AG10803 (cell line): Measurements from ENCODE around the gene MRPL45.

Experiments used
- DNase-seq: peaks from one replicate; pipeline ENCODE4 v3.0.0; 2010; ENCODE audit warnings: low read depth
- H3K4me3 ChIP-seq: 2 replicates; pipeline ENCODE4 v1.5.1; 2011; ENCODE audit warnings: mild to moderate bottlenecking, low read length, control low read depth
- CTCF ChIP-seq: conservative IDR thresholded peaks from 2 replicates; pipeline ENCODE4 v1.5.1; 2011; ENCODE audit warnings: mild to moderate bottlenecking, low read length, control low read depth, inconsistent platforms

The MRPL45 gene

GRCh38 chr17:38345743-38346142, 48.8 kb downstream of the MRPL45 start:
- H3K4me3 ChIP-seq, result no peak overlapping the region
- TF ChIP-seq CTCF, result no peak
- no peak for DNase-seq

GRCh38 chr17:38349097-38349730, 52.2 kb downstream of the MRPL45 start:
- peak; percentile 80 for DNase-seq
- H3K4me3 ChIP-seq, result no peak overlapping the region
- peak; percentile 98 for TF ChIP-seq CTCF

GRCh38 chr17:38350035-38350434, 53.1 kb downstream of the MRPL45 start:
- DNase-seq, result no peak
- H3K4me3 ChIP-seq, result no peak overlapping the region
- TF ChIP-seq CTCF, result no peak

GRCh38 chr17:38351412-38352222, 54.6 kb downstream of the MRPL45 start, which contains the start of gene SOCS7:
TSS of gene SOCS7 (plus strand) at chr17:38351844. CDS start at chr17:38352053, 209 bp downstream.
- no peak for TF ChIP-seq CTCF

GRCh38 chr17:38352245-38353085, 55.5 kb downstream of the MRPL45 start:
- peak overlapping the region; percentile 75 for H3K4me3 ChIP-seq
- DNase-seq, result peak; percentile 17
- no peak for TF ChIP-seq CTCF

More at GRCh38 chr17:38351412-38352222, 54.6 kb downstream of the MRPL45 start, which contains the start of gene SOCS7:
- peak; percentile 87 for DNase-seq
- H3K4me3 ChIP-seq, result peak within 1 kb of the TSS; percentile 75

GRCh38 chr17:38353086-38353604, 56.2 kb downstream of the MRPL45 start:
- TF ChIP-seq CTCF, result no peak
- H3K4me3 ChIP-seq, result peak overlapping the region; percentile 75
- DNase-seq, result no peak
